ENCODE data around the gene NEGR1.

DNA sequence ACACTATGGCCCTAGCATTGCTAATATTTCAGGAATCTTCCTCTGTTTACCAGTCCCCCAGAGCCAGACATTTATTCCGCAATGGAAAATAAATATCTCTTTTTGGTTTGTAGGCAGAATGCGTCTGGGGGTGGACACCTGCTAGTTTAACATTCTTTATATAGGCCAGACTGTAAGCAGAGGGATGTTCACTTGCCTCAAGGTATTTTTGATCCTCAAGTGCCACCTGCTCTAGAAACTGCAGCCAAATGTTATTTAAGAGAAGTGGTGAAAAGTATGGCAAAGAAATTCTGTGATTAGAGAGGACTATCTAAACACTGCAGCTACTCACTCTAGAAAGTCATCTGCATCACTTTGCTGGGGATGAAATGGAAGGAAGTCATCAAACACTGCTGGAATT lies 164.7 kb downstream of the NEGR1 start:
- TF ChIP-seq CTCF (IDR thresholded peaks at IDR 0.05): no peak
- no peak for TF ChIP-seq POLR2AphosphoS5 (IDR thresholded peaks at IDR 0.05)
- TF ChIP-seq EP300 (IDR thresholded peaks at IDR 0.05): no peak
- TF ChIP-seq POLR2A (IDR thresholded peaks at IDR 0.05): no peak

All from upper lobe of left lung (tissue), 4 donors.